ENCODE results near the gene ANGPTL4.

GRCh38 chr19:8367327-8368001 lies 3.5 kb downstream of the ANGPTL4 start:
- TF ChIP-seq EZH2 (IDR thresholded peaks at IDR 0.05; ENCODE audit: borderline replicate concordance, insufficient read depth, low read depth, low read length, poor library complexity, severe bottlenecking) (no peak), CTCF (IDR thresholded peaks at IDR 0.05) (no peak)

Measured in B cell (primary cell).